CD4-positive, alpha-beta T cell treated with Interferon gamma for 1 hour (primary cell): ENCODE data around the gene VWF.

Experiments used
- DNase-seq: peaks from one replicate; pipeline ENCODE4 v3.0.0-alpha.2; 2020

The VWF gene

GRCh38 chr12:6099316-6099715 lies 25.2 kb downstream of the VWF start:
- DNase-seq, result no peak

- no peak for DNase-seq
These were observed 27.1 kb downstream of the VWF start for GRCh38 chr12:6097411-6097810.

GRCh38 chr12:6096527-6096926 lies 27.9 kb downstream of the VWF start:
- no peak for DNase-seq

GRCh38 chr12:6095269-6095668 lies 29.2 kb downstream of the VWF start:
- no peak for DNase-seq

- no peak for DNase-seq
These were observed 30.7 kb downstream of the VWF start for GRCh38 chr12:6093764-6094163.

GRCh38 chr12:6092784-6093722 lies 31.4 kb downstream of the VWF start:
- DNase-seq, result peak; percentile 32

- DNase-seq, result no peak
These were observed 32.5 kb downstream of the VWF start for GRCh38 chr12:6091786-6092566.

- no peak for DNase-seq
These were observed 33.7 kb downstream of the VWF start for GRCh38 chr12:6090803-6091202.

GRCh38 chr12:6088921-6089747 lies 35.3 kb downstream of the VWF start:
- DNase-seq, result no peak

GRCh38 chr12:6086316-6086715 lies 38.2 kb downstream of the VWF start:
- no peak for DNase-seq

- no peak for DNase-seq
These were observed 38.6 kb downstream of the VWF start for GRCh38 chr12:6085841-6086240.

GRCh38 chr12:6084969-6085450 lies 39.5 kb downstream of the VWF start:
- no peak for DNase-seq

GRCh38 chr12:6084261-6084968 lies 40.1 kb downstream of the VWF start:
- DNase-seq, result no peak

GRCh38 chr12:6083601-6084000 lies 40.9 kb downstream of the VWF start:
- no peak for DNase-seq

- DNase-seq, result no peak
These were observed 41.9 kb downstream of the VWF start for GRCh38 chr12:6082613-6083012.

- no peak for DNase-seq
These were observed 44.1 kb downstream of the VWF start for GRCh38 chr12:6080149-6081045.

GRCh38 chr12:6078398-6079096 lies 45.9 kb downstream of the VWF start:
- no peak for DNase-seq

- no peak for DNase-seq
These were observed 46.8 kb downstream of the VWF start for GRCh38 chr12:6077692-6078083.

- DNase-seq, result no peak
These were observed 47.4 kb downstream of the VWF start for GRCh38 chr12:6076776-6077691.
